PC-3 (cell line): ENCODE measurements around the gene KCNQ1. TPM values are rescaled to one million over a fixed set of nuclear protein-coding genes. Genes with fewer than 3 reads are reported as not detected.

Experiments used
- ATAC-seq: fragments of 200-7000 bp; cut with Tn5 transposase; 2 replicates; pipeline ENCODE4 v1.9.1; 2020; ENCODE audit warnings: mild to moderate bottlenecking, moderate library complexity
- BruUV-seq: library from RNA; stranded (reverse); fragments of 400-500 nt; replicated peaks from 2 replicates; lab custom pipeline; 2021; lab: Mats Ljungman, UMichigan
- CTCF ChIA-PET: fragments of 300-600 bp; sonication (Branson Sonifier 250); formaldehyde crosslinking; loops from one replicate; lab custom pipeline; 2022; ENCODE audit warnings: antibody characterized with exemption; lab: Charles Lee
- POLR2A ChIA-PET: fragments of 300-600 bp; sonication (Branson Sonifier 250); formaldehyde crosslinking; loops from one replicate; lab custom pipeline; 2022; ENCODE audit warnings: antibody characterized with exemption; ENCODE audit not compliant: unreplicated experiment; lab: Charles Lee
- DNase-seq: peaks from one replicate; pipeline ENCODE4 v3.0.0-alpha.2; 2015
- H2AFZ ChIP-seq: fragments of 300-600 bp; sonication (generic); 2 replicates; pipeline ENCODE4 v1.6.0; 2016; ENCODE audit warnings: antibody characterized with exemption, low read length
- H3F3A ChIP-seq: fragments of 300-600 bp; sonication (generic); one replicate; pipeline ENCODE4 v1.6.0; 2017; ENCODE audit warnings: antibody characterized with exemption, low read length, control low read depth, mild to moderate bottlenecking; ENCODE audit not compliant: unreplicated experiment
- H3K27ac ChIP-seq: fragments of 300-600 bp; sonication (generic); 2 replicates; pipeline ENCODE4 v1.5.1; 2016; ENCODE audit warnings: mild to moderate bottlenecking, low read length
- H3K27me3 ChIP-seq: fragments of 300-600 bp; sonication (generic); 2 replicates; pipeline ENCODE4 v1.6.1; 2016; ENCODE audit warnings: low read length, mixed read lengths
- H3K36me3 ChIP-seq: fragments of 300-600 bp; sonication (generic); 2 replicates; pipeline ENCODE4 v1.6.1; 2016; ENCODE audit warnings: low read depth, mixed run types, low read length, mixed read lengths
- H3K4me1 ChIP-seq: fragments of 300-600 bp; sonication (generic); 2 replicates; pipeline ENCODE4 v1.5.1; 2016; ENCODE audit warnings: low read length; ENCODE audit not compliant: insufficient read depth
- H3K4me2 ChIP-seq: fragments of 300-600 bp; sonication (generic); 2 replicates; pipeline ENCODE4 v1.6.0; 2016; ENCODE audit warnings: low read length
- H3K4me3 ChIP-seq: fragments of 300-600 bp; sonication (generic); 2 replicates; pipeline ENCODE4 v1.5.1; 2016; ENCODE audit warnings: mild to moderate bottlenecking, low read length, mixed read lengths
- H3K79me2 ChIP-seq: fragments of 300-600 bp; sonication (generic); 2 replicates; pipeline ENCODE4 v1.6.1; 2017; ENCODE audit warnings: low read length, mixed read lengths
- H3K9ac ChIP-seq: fragments of 300-600 bp; sonication (generic); 2 replicates; pipeline ENCODE4 v1.6.0; 2016; ENCODE audit warnings: mild to moderate bottlenecking, low read length
- H3K9me2 ChIP-seq: fragments of 300-600 bp; sonication (generic); replicated peaks from 2 replicates; pipeline ENCODE4 v1.6.1; 2016; ENCODE audit warnings: mixed run types, low read length, mixed read lengths
- H3K9me3 ChIP-seq: fragments of 300-600 bp; sonication (generic); 2 replicates; pipeline ENCODE4 v1.6.1; 2016; ENCODE audit warnings: low read length, mixed read lengths
- H4K20me1 ChIP-seq: fragments of 300-600 bp; sonication (generic); 2 replicates; pipeline ENCODE4 v1.6.1; 2016; ENCODE audit warnings: low read length, mixed read lengths
- CTCF ChIP-seq: fragments of 300-600 bp; sonication (generic); conservative IDR thresholded peaks from 2 replicates; pipeline ENCODE4 v1.5.1; 2017; ENCODE audit warnings: antibody characterized with exemption, low read depth, mild to moderate bottlenecking, low read length
- EZH2 ChIP-seq: fragments of 300-600 bp; sonication (generic); IDR thresholded peaks from one replicate; pipeline ENCODE4 v1.6.1; 2017; ENCODE audit warnings: antibody characterized with exemption, mild to moderate bottlenecking, low read length; ENCODE audit not compliant: unreplicated experiment
- EZH2phosphoT487 ChIP-seq: fragments of 300-600 bp; sonication (generic); IDR thresholded peaks from 2 replicates; pipeline ENCODE4 v1.6.1; 2018; ENCODE audit warnings: mild to moderate bottlenecking, antibody characterized with exemption, low read length, borderline replicate concordance
- intact Hi-C: fragments of 100-400 bp; cut with micrococcal nuclease; formaldehyde crosslinking; loops from 2 replicates; pipeline ENCODE4 v1.9.0; 2023
- total RNA-seq: library from RNA; depleted of rRNA; stranded (reverse); fragments of >200 nt; gene quantifications from 2 replicates; pipeline ENCODE4 v1.2.3, GENCODE V29; 2014

KCNQ1 gene
- total RNA-seq, 1 experiment from 2014 or later, result 0.40 TPM

GRCh38 chr11:2551131-2551530 is 106.3 kb downstream of the KCNQ1 start:
- no peaks in the 10 kb centered on the region for H3K4me1 ChIP-seq
- H3K9me3 ChIP-seq, result no peaks in the 10 kb centered on the region
- H3K9me2 ChIP-seq, result no peaks in the 10 kb centered on the region
- ATAC-seq (no peak), DNase-seq (no peak)
- POLR2A ChIA-PET, result no interaction called here
- no peak overlapping the region for H3K4me2 ChIP-seq
- no peaks in the 10 kb centered on the region for H3F3A ChIP-seq
- CTCF ChIA-PET, result no interaction called here
- TF ChIP-seq EZH2phosphoT487 (no peak), EZH2 (no peak), CTCF (no peak)
- H3K9ac ChIP-seq, result no peak overlapping the region
- intact Hi-C loops, result no loop called here
- no peaks in the 10 kb centered on the region for H4K20me1 ChIP-seq
- no peaks in the 10 kb centered on the region for H3K36me3 ChIP-seq
- BruUV-seq, result no TSS peak
- H3K27ac ChIP-seq, result no peak overlapping the region
- no peak overlapping the region for H3K4me3 ChIP-seq
- H3K79me2 ChIP-seq, result no peaks in the 10 kb centered on the region
- H3K27me3 ChIP-seq, result no peaks in the 10 kb centered on the region
- H2AFZ ChIP-seq, result no peak overlapping the region

GRCh38 chr11:2552210-2552609 is 107.4 kb downstream of the KCNQ1 start:
- H3K27ac ChIP-seq, result no peak overlapping the region
- no peaks in the 10 kb centered on the region for H3K4me1 ChIP-seq

More at GRCh38 chr11:2552210-2552609, 107.4 kb downstream of the KCNQ1 start:
- H3K4me3 ChIP-seq, result no peak overlapping the region
- TF ChIP-seq EZH2 (no peak), EZH2phosphoT487 (no peak), CTCF (no peak)
- no peaks in the 10 kb centered on the region for H3K9me2 ChIP-seq
- DNase-seq (no peak), ATAC-seq (no peak)
- no peaks in the 10 kb centered on the region for H3K27me3 ChIP-seq
- intact Hi-C loops, result no loop called here
- H3F3A ChIP-seq, result no peaks in the 10 kb centered on the region
- CTCF ChIA-PET, result no interaction called here
- POLR2A ChIA-PET, result no interaction called here
- H3K79me2 ChIP-seq, result no peaks in the 10 kb centered on the region
- BruUV-seq, result no TSS peak
- H2AFZ ChIP-seq, result no peak overlapping the region
- H3K9me3 ChIP-seq, result no peaks in the 10 kb centered on the region
- H3K9ac ChIP-seq, result no peak overlapping the region
- H3K4me2 ChIP-seq, result no peak overlapping the region
- H4K20me1 ChIP-seq, result no peaks in the 10 kb centered on the region
- no peaks in the 10 kb centered on the region for H3K36me3 ChIP-seq
